Endodermal cell (in vitro differentiated cells): Measurements from ENCODE around the gene ZDHHC14. TPM values are rescaled to one million over a fixed set of nuclear protein-coding genes. Genes with fewer than 3 reads are reported as not detected.

Source experiments
- DNase-seq: peaks from one replicate; pipeline ENCODE4 v3.0.0-alpha.2; 2017
- H3K27ac ChIP-seq: 2 replicates; pipeline ENCODE4 v1.5.1; 2013; ENCODE audit warnings: mild to moderate bottlenecking, low read depth, low read length, moderate library complexity
- H3K27me3 ChIP-seq: 2 replicates; pipeline ENCODE4 v1.6.1; 2013; ENCODE audit warnings: mild to moderate bottlenecking, low read length, moderate library complexity; ENCODE audit not compliant: insufficient read depth, control insufficient read depth, poor library complexity, severe bottlenecking
- H3K36me3 ChIP-seq: 2 replicates; pipeline ENCODE4 v1.7.0; 2013; ENCODE audit warnings: mild to moderate bottlenecking, low read length, moderate library complexity; ENCODE audit not compliant: control insufficient read depth, insufficient read depth
- H3K4me1 ChIP-seq: one replicate; pipeline ENCODE4 v1.7.0; 2013; ENCODE audit warnings: low read length; ENCODE audit not compliant: control insufficient read depth, insufficient read depth
- H3K4me3 ChIP-seq: 2 replicates; pipeline ENCODE4 v1.5.1; 2013; ENCODE audit warnings: mild to moderate bottlenecking, low read length, moderate library complexity
- H3K9ac ChIP-seq: 2 replicates; pipeline ENCODE4 v1.6.1; 2013; ENCODE audit warnings: mild to moderate bottlenecking, low read length, moderate library complexity; ENCODE audit not compliant: poor library complexity, severe bottlenecking; ENCODE audit errors: extremely low read depth
- H3K9me3 ChIP-seq: 2 replicates; pipeline ENCODE4 v1.6.1; 2013; ENCODE audit warnings: mild to moderate bottlenecking, low read length, moderate library complexity; ENCODE audit not compliant: control insufficient read depth
- H3K27ac Mint-ChIP-seq: 2 replicates; pipeline ENCODE4 v1.8.0; 2020; ENCODE audit warnings: mixed read lengths
- H3K27me3 Mint-ChIP-seq: 2 replicates; pipeline ENCODE4 v1.8.0; 2021; ENCODE audit warnings: mild to moderate bottlenecking, mixed read lengths; ENCODE audit not compliant: insufficient read depth
- H3K36me3 Mint-ChIP-seq: 2 replicates; pipeline ENCODE4 v1.8.0; 2020; ENCODE audit warnings: low read depth, mixed read lengths
- H3K4me1 Mint-ChIP-seq: 2 replicates; pipeline ENCODE4 v1.8.0; 2020; ENCODE audit warnings: mixed read lengths
- H3K4me3 Mint-ChIP-seq: 2 replicates; pipeline ENCODE4 v1.8.0; 2020; ENCODE audit warnings: mild to moderate bottlenecking, moderate library complexity, mixed read lengths
- H3K9me3 Mint-ChIP-seq: 2 replicates; pipeline ENCODE4 v1.8.0; 2020; ENCODE audit warnings: mild to moderate bottlenecking, mixed read lengths
- CTCF ChIP-seq: fragments of 200-600 bp; sonication (generic); conservative IDR thresholded peaks from 2 replicates; pipeline ENCODE4 v1.5.0; 2021; ENCODE audit warnings: antibody characterized with exemption, mild to moderate bottlenecking
- WGBS, 2 experiments: methylation state at CpG; one replicate each; pipeline versions ENCODE4 v1.1.5 to v1.1.7; 2013; ENCODE audit warnings: missing lambda C conversion rate in 2 of 2, mixed read lengths in 1 of 2; ENCODE audit not compliant: insufficient coverage in 1 of 2, insufficient read length in 1 of 2; 5-methylcytosine and 5-hydroxymethylcytosine counted together
- total RNA-seq, 2 donors: library from RNA; stranded (reverse); fragmentation: NEBNext Ultra II Directional in 1 of 2; extraction: Animal tissue kit (Norgen Biotek cat#: 25700) in 1 of 2; gene quantifications; 2 replicates in 1 of 2; 3 replicates in 1 of 2; pipeline ENCODE4 v1.2.1, GENCODE V29; 2021

The ZDHHC14 gene
- total RNA-seq, 2 donors from 2014 or later = 2.3 to 4.5 TPM

GRCh38 chr6:157429248-157429647 is 48.3 kb downstream of the ZDHHC14 start:
- Histone ChIP-seq H3K27me3 (no peaks in the 10 kb centered on the region), H3K27ac (no peak overlapping the region), H3K36me3 (no peaks in the 10 kb centered on the region), H3K9ac (no peak overlapping the region), H3K4me3 (no peak overlapping the region), H3K4me1 (no peaks in the 10 kb centered on the region), H3K9me3 (no peaks in the 10 kb centered on the region)
- WGBS, 2 experiments = 93 to 100% methylated on average over 1 of the region's 1 CpG
- no peak for TF ChIP-seq CTCF
- Mint-ChIP-seq H3K27me3 (peaks cover 3% of the 10 kb centered on the region), H3K27ac (no peak overlapping the region), H3K4me3 (no peak overlapping the region), H3K36me3 (no peaks in the 10 kb centered on the region), H3K4me1 (peaks cover 10% of the 10 kb centered on the region), H3K9me3 (no peaks in the 10 kb centered on the region)
- DNase-seq = no peak

- Histone ChIP-seq H3K9me3 (no peaks in the 10 kb centered on the region), H3K4me1 (no peaks in the 10 kb centered on the region), H3K9ac (no peak overlapping the region), H3K27me3 (no peaks in the 10 kb centered on the region), H3K4me3 (no peak overlapping the region), H3K36me3 (no peaks in the 10 kb centered on the region), H3K27ac (no peak overlapping the region)
- no peak overlapping the region for H3K4me3 Mint-ChIP-seq
- H3K27me3 Mint-ChIP-seq = peaks cover 3% of the 10 kb centered on the region
- no peak for DNase-seq
- H3K36me3 Mint-ChIP-seq = no peaks in the 10 kb centered on the region
- no peak for TF ChIP-seq CTCF
- H3K4me1 Mint-ChIP-seq = peaks cover 5% of the 10 kb centered on the region
- WGBS, 2 experiments = 80 to 88% methylated on average over 2 to 3 of the region's 3 CpGs
- H3K27ac Mint-ChIP-seq = no peak overlapping the region
- no peaks in the 10 kb centered on the region for H3K9me3 Mint-ChIP-seq
Measured at GRCh38 chr6:157430834-157431233, 49.8 kb downstream of the ZDHHC14 start.

GRCh38 chr6:157432231-157432891 is 51.4 kb downstream of the ZDHHC14 start:
- Histone ChIP-seq H3K4me1 (no peaks in the 10 kb centered on the region), H3K27ac (no peak overlapping the region), H3K9me3 (no peaks in the 10 kb centered on the region), H3K27me3 (no peaks in the 10 kb centered on the region), H3K4me3 (no peak overlapping the region), H3K9ac (no peak overlapping the region), H3K36me3 (no peaks in the 10 kb centered on the region)
- 85 to 92% methylated on average over 4 to 7 of the region's 7 CpGs for WGBS, 2 experiments
- Mint-ChIP-seq H3K36me3 (no peaks in the 10 kb centered on the region), H3K9me3 (no peaks in the 10 kb centered on the region), H3K27ac (no peak overlapping the region), H3K4me1 (peaks cover 5% of the 10 kb centered on the region), H3K27me3 (peaks cover 2% of the 10 kb centered on the region), H3K4me3 (no peak overlapping the region)
- DNase-seq = no peak
- TF ChIP-seq CTCF = no peak
